GM18508 (cell line): ENCODE results near the gene PHACTR1.

Source experiments
- ATAC-seq: cut with Tn5 transposase; IDR thresholded peaks from one replicate; pipeline ENCODE4 v1.9.1; 2021; ENCODE audit warnings: moderate number of reproducible peaks; ENCODE audit not compliant: insufficient read depth, unreplicated experiment

Gene PHACTR1

GRCh38 chr6:12973386-12973785 is 256.8 kb downstream of the PHACTR1 start:
- ATAC-seq = no peak

- no peak for ATAC-seq
These were observed 258.0 kb downstream of the PHACTR1 start for GRCh38 chr6:12974551-12974950.

- ATAC-seq = no peak
These were observed 259.8 kb downstream of the PHACTR1 start for GRCh38 chr6:12976366-12976765.

- no peak for ATAC-seq
These were observed 260.6 kb downstream of the PHACTR1 start for GRCh38 chr6:12977206-12977605.

- no peak for ATAC-seq
These were observed 261.2 kb downstream of the PHACTR1 start for GRCh38 chr6:12977806-12978205.

GRCh38 chr6:12980741-12981140 is 264.2 kb downstream of the PHACTR1 start:
- no peak for ATAC-seq

GRCh38 chr6:12984776-12985175 is 268.2 kb downstream of the PHACTR1 start:
- ATAC-seq = no peak

GRCh38 chr6:12987783-12988182 is 271.2 kb downstream of the PHACTR1 start:
- no peak for ATAC-seq

- ATAC-seq = no peak
These were observed 273.6 kb downstream of the PHACTR1 start for GRCh38 chr6:12990162-12990561.

GRCh38 chr6:12991435-12991834 is 274.9 kb downstream of the PHACTR1 start:
- ATAC-seq = no peak

- no peak for ATAC-seq
These were observed 276.2 kb downstream of the PHACTR1 start for GRCh38 chr6:12992770-12993169.

- no peak for ATAC-seq
These were observed 276.8 kb downstream of the PHACTR1 start for GRCh38 chr6:12993283-12993898.

GRCh38 chr6:12995419-12995818 is 278.9 kb downstream of the PHACTR1 start:
- ATAC-seq = no peak

GRCh38 chr6:13000537-13000936 is 284.0 kb downstream of the PHACTR1 start:
- ATAC-seq = no peak

GRCh38 chr6:13001927-13002326 is 285.4 kb downstream of the PHACTR1 start:
- ATAC-seq = no peak

- ATAC-seq = no peak
These were observed 288.0 kb downstream of the PHACTR1 start for GRCh38 chr6:13004601-13005000.

- ATAC-seq = no peak
These were observed 289.4 kb downstream of the PHACTR1 start for GRCh38 chr6:13005994-13006393.

GRCh38 chr6:13006578-13007300 is 290.2 kb downstream of the PHACTR1 start:
- ATAC-seq = no peak

- no peak for ATAC-seq
These were observed 291.2 kb downstream of the PHACTR1 start for GRCh38 chr6:13007744-13008143.

GRCh38 chr6:13009031-13009430 is 292.5 kb downstream of the PHACTR1 start:
- no peak for ATAC-seq

- no peak for ATAC-seq
These were observed 292.9 kb downstream of the PHACTR1 start for GRCh38 chr6:13009461-13009860.

- ATAC-seq = no peak
These were observed 295.1 kb downstream of the PHACTR1 start for GRCh38 chr6:13011612-13012146.
